HUDEP-2 (cell line): ENCODE measurements around the gene SLC29A4.
"Not testable (repeated sequence)": the region's sequence is repeated elsewhere in the genome, so short reads cannot be mapped to it uniquely, and the experiment has no call there.

Experiments used
- DNase-seq, 76 experiments: peaks; one replicate each; lab custom pipeline; 2025; ENCODE audit not compliant: unreplicated experiment in 76 of 76; lab: John Stamatoyannopoulos, UW

Gene SLC29A4

GRCh38 chr7:5295039-5296014, 12.6 kb downstream of the SLC29A4 start:
- no peak for DNase-seq

- DNase-seq, result peak in 2 of 76 experiments; percentile 20 to 24
Measured at GRCh38 chr7:5296015-5296610, 13.4 kb downstream of the SLC29A4 start.

- DNase-seq, result peak in 45 of 76 experiments; percentile 3 to 71 (median 41)
Measured at GRCh38 chr7:5296611-5297226, 14.0 kb downstream of the SLC29A4 start.

GRCh38 chr7:5300366-5300765, 17.6 kb downstream of the SLC29A4 start:
- no peak for DNase-seq

DNA sequence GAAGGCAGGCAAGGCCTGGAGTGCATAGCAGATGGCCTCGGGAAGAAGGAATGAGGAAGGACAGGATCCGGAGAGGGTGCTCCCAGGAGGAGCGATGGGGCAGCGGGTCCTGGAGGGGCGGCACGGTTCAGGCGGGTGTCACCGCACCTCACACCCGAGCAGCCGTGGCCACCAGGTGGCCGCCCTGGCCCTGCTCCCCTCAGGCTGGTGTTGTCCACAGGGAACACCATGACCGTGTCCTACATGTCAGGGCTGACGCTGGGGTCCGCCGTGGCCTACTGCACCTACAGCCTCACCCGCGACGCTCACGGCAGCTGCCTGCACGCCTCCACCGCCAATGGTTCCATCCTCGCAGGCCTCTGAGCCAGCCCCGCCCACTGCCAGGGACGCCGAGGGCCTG, 19.8 kb downstream of the SLC29A4 start:
- DNase-seq, result no peak

- no peak for DNase-seq
Measured at GRCh38 chr7:5303061-5303460, 20.3 kb downstream of the SLC29A4 start.

GRCh38 chr7:5303591-5304505, 21.1 kb downstream of the SLC29A4 start:
- DNase-seq, result no peak

- DNase-seq, result not testable (repeated sequence)
Measured at GRCh38 chr7:5305050-5305449, 22.3 kb downstream of the SLC29A4 start.

- DNase-seq, result not testable (repeated sequence)
Measured at GRCh38 chr7:5307221-5308142, 24.7 kb downstream of the SLC29A4 start.

GRCh38 chr7:5309146-5309545, 26.4 kb downstream of the SLC29A4 start:
- no peak for DNase-seq

GRCh38 chr7:5310822-5311405, 28.2 kb downstream of the SLC29A4 start:
- DNase-seq, result no peak

DNA sequence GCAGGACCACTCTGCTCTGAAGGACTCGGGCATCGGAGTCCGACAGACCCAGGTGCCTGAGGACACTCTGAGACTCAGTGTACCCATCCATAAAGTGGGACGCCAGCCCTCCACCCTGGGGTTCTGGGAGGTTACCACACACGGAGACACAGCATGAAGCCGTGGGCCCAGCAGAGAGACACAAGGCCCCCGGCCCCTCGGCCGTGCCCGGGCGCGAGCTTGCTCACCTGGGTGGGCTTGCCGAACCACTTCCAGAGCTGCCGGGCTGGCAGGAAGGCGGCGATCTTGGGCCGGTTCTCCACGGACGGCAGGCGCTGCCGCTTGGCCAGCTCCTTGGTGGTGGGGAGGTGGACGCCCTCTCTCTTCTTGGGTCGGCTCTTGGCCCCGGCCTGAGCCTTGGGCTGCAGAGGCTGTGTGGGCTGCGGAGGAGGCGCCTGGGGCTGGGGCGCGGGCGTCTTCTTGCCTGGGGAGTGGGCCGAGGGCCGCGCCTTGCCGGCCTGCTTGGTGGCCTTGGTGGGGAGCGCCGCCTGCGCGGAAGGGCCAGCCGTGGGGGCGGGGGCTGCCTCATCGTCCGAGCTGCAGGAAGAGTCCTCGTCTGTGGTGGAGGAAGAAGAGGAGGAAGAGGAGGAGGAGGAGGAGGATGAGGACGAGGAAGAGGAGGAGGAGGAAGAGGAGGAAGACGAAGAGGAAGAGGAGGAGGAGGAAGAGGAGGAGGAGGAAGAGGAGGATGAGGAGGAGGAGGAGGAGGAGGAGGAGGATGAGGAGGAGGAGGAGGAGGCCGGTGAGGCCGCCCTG, 29.7 kb downstream of the SLC29A4 start:
- DNase-seq, result not testable (repeated sequence)

- DNase-seq, result peak in 1 of 76 experiments; percentile 26
Measured at GRCh38 chr7:5313076-5313885, 30.5 kb downstream of the SLC29A4 start.

DNA sequence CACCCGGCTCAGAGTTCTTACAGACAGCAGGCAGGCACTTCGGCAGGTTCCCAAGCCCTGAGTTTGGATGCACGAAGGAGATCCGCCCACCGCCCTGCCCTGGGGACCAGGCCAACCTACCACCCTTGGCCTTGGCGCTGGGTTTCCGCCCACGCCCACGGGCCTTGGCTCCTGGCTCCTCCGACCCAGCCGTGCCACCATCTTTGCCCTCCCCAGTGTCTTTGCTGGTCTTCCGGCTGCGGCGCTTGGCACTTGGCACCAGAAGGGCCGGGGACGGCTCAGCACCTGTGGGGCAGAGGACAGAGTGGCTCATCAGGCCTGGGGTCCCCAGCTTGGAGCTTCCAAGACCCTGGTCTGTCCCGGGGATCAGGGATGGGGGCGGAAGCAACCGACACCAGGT, 32.1 kb downstream of the SLC29A4 start:
- no peak for DNase-seq

DNA sequence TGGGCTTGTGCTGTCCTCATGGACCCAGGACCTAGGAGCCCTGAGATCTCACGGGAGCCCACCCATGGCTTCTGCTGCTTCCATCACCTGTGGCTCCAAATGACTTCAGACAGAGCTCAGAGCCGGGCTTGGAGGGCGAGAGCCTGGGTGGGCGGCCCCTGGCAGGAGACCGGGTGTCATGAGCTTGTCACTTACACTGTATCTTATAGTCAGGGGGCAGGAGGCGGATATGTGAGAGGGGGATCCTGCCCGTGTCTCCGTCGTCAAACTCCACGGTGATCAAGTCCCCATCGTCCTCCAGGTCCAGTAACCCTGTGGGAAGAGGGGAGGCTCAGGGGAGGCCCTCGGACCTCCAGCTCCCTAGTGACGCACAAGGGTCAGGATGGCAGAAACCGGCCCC, 33.0 kb downstream of the SLC29A4 start:
- DNase-seq, result no peak

DNA sequence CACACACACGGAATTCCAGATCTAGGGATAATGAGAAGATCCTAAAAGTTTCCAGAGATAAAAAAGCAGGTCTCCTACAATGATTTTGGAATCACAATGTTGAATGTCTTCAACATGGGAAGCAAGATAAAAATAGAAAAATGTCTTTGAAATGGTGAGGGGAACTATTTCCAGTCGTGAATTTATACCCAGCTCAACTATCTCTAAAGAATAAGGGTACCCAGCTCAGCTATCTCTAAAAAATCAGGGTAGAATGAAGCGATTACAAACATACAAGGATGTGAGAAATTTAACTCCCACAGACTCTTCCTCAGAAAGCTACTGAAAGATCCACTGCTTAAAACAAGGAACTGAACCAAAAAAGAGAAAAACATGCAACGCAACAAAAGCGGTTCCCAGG, 35.9 kb downstream of the SLC29A4 start:
- DNase-seq, result not testable (repeated sequence)

- no peak for DNase-seq
Measured at GRCh38 chr7:5320391-5320790, 37.6 kb downstream of the SLC29A4 start.
